HepG2 (cell line): ENCODE results near the gene USP32. TPM values are rescaled to one million over a fixed set of nuclear protein-coding genes. Genes with fewer than 3 reads are reported as not detected.

Experiments
- ATAC-seq: fragments of 200-7000 bp; cut with Tn5 transposase; 3 replicates; pipeline ENCODE4 v1.9.1; 2020; ENCODE audit warnings: mild to moderate bottlenecking, moderate library complexity
- BruUV-seq: library from RNA; stranded (reverse); fragments of 400-500 nt; replicated peaks from 2 replicates; lab custom pipeline; 2021; lab: Mats Ljungman, UMichigan
- CTCF ChIA-PET: fragments of 300-600 bp; formaldehyde crosslinking; extraction: SDS; loops from one replicate; lab custom pipeline; 2021; ENCODE audit warnings: low total read pairs, inconsistent platforms, low intra/inter-chr PET ratio; lab: Yijun Ruan, JAX
- POLR2A ChIA-PET: fragments of 350-600 bp; sonication (Branson Sonifier 250); formaldehyde crosslinking; loops from one replicate; lab custom pipeline; 2020; ENCODE audit warnings: antibody characterized with exemption, inconsistent platforms; lab: Yijun Ruan, JAX
- DNase-seq: peaks from one replicate; pipeline ENCODE4 v3.0.0-alpha.2; 2015; ENCODE audit warnings: low spot score
- FAIRE-seq: peaks from 3 replicates; lab custom pipeline; 2011; peaks lifted over from hg19 to GRCh38; lab: Jason Lieb, UNC
- H2AFZ ChIP-seq: one replicate; pipeline ENCODE4 v1.6.1; 2011; ENCODE audit warnings: low read length, inconsistent platforms
- H3K27ac ChIP-seq: fragments of 300-600 bp; 3 replicates; pipeline ENCODE4 v1.8.0; 2011; ENCODE audit warnings: mixed run types, mild to moderate bottlenecking, mixed read lengths, low read length, inconsistent platforms; ENCODE audit not compliant: insufficient read depth; ENCODE audit errors: extremely low read length
- H3K27me3 ChIP-seq, 2 experiments: fragments of 200-600 bp in 1 of 2; 2 replicates in 1 of 2; 3 replicates in 1 of 2; pipeline versions ENCODE4 v1.6.0 to v1.8.0; 2011; ENCODE audit warnings: low read length in 2 of 2, mild to moderate bottlenecking in 2 of 2, moderate library complexity in 2 of 2, inconsistent platforms in 1 of 2; ENCODE audit not compliant: insufficient read depth in 2 of 2, control insufficient read depth in 1 of 2
- H3K36me3 ChIP-seq, 2 experiments: fragments of 200-600 bp in 1 of 2; replicated peaks in 1 of 2; 2 replicates in 1 of 2; 3 replicates in 1 of 2; pipeline versions ENCODE4 v1.5.1 to v1.8.0; 2011; ENCODE audit warnings: low read length in 2 of 2, inconsistent platforms in 1 of 2; ENCODE audit not compliant: insufficient read depth in 2 of 2, control insufficient read depth in 1 of 2
- H3K4me1 ChIP-seq: 2 replicates; pipeline ENCODE4 v1.5.1; 2012; ENCODE audit warnings: low read length, inconsistent platforms; ENCODE audit not compliant: insufficient read depth
- H3K4me2 ChIP-seq: 2 replicates; pipeline ENCODE4 v1.6.0; 2011; ENCODE audit warnings: low read depth, low read length, inconsistent platforms
- H3K4me3 ChIP-seq, 3 experiments: fragments of 200-600 bp in 1 of 3; sonication (generic), shearing (Covaris generic) in 1 of 3; replicated peaks in 1 of 3; 2 replicates each; pipeline ENCODE4 v1.5.1; 2011 to 2016; ENCODE audit warnings: low read length in 3 of 3, inconsistent platforms in 2 of 3, low read depth in 2 of 3, mild to moderate bottlenecking in 2 of 3, control low read depth in 1 of 3, mixed read lengths in 1 of 3; ENCODE audit not compliant: insufficient read depth in 1 of 3
- H3K79me2 ChIP-seq: one replicate; pipeline ENCODE4 v1.6.1; 2011; ENCODE audit warnings: low read length, inconsistent platforms; ENCODE audit not compliant: insufficient read depth
- H3K9ac ChIP-seq: 2 replicates; pipeline ENCODE4 v1.6.0; 2011; ENCODE audit warnings: mild to moderate bottlenecking, low read depth, low read length, inconsistent platforms; ENCODE audit not compliant: insufficient read depth
- H3K9me3 ChIP-seq: 2 replicates; pipeline ENCODE4 v1.5.1; 2012; ENCODE audit warnings: mild to moderate bottlenecking, low read length
- H4K20me1 ChIP-seq: 2 replicates; pipeline ENCODE4 v1.6.0; 2011; ENCODE audit warnings: inconsistent platforms, mild to moderate bottlenecking, low read length, moderate library complexity; ENCODE audit not compliant: insufficient read depth
- ARNTL ChIP-seq: sonication (generic); formaldehyde crosslinking; IDR thresholded peaks from 2 replicates; pipeline ENCODE4 v1.4.0; 2020; ENCODE audit warnings: mild to moderate bottlenecking, missing genetic modification reagents
- CTCF ChIP-seq: sonication (generic); formaldehyde crosslinking; IDR thresholded peaks from 2 replicates; pipeline ENCODE4 v1.5.0; 2020; ENCODE audit warnings: mild to moderate bottlenecking, missing genetic modification reagents, moderate library complexity
- FOXK2 ChIP-seq: fragments of 450-650 bp; IDR thresholded peaks from 2 replicates; pipeline ENCODE4 v1.6.1; 2016
- HNF4A ChIP-seq: sonication (generic); formaldehyde crosslinking; IDR thresholded peaks from 2 replicates; pipeline ENCODE4 v1.4.0; 2020; ENCODE audit warnings: missing genetic modification reagents
- HNF4G ChIP-seq, 2 experiments: sonication (generic) in 1 of 2; formaldehyde crosslinking in 1 of 2; IDR thresholded peaks; 2 replicates each; pipeline versions ENCODE4 v1.4.0 to v1.6.1; 2011 to 2020; ENCODE audit warnings: borderline replicate concordance in 2 of 2, low read depth in 2 of 2, mild to moderate bottlenecking in 2 of 2, low read length in 1 of 2, missing genetic modification reagents in 1 of 2, moderate library complexity in 1 of 2
- HOXD1 ChIP-seq: sonication (generic); formaldehyde crosslinking; IDR thresholded peaks from 2 replicates; pipeline ENCODE4 v1.5.0; 2020; ENCODE audit warnings: missing genetic modification reagents
- PAXIP1 ChIP-seq: sonication (generic); formaldehyde crosslinking; conservative IDR thresholded peaks from 2 replicates; pipeline ENCODE4 v1.4.0; 2020; ENCODE audit warnings: mild to moderate bottlenecking, missing genetic modification reagents, moderate library complexity
- PITX1 ChIP-seq: sonication (generic); formaldehyde crosslinking; IDR thresholded peaks from 2 replicates; pipeline ENCODE4 v1.5.1; 2020; ENCODE audit warnings: mild to moderate bottlenecking, missing genetic modification reagents
- PRDM10 ChIP-seq: sonication (generic); formaldehyde crosslinking; IDR thresholded peaks from 2 replicates; pipeline ENCODE4 v1.4.0; 2020; ENCODE audit warnings: low read depth, missing genetic modification reagents
- SOX6 ChIP-seq, 2 experiments: fragments of 450-650 bp in 1 of 2; sonication (generic) in 1 of 2; formaldehyde crosslinking in 1 of 2; IDR thresholded peaks; 2 replicates each; pipeline versions ENCODE4 v1.4.0 to v1.6.1; 2017 to 2020; ENCODE audit warnings: antibody characterized with exemption in 1 of 2, mild to moderate bottlenecking in 1 of 2, missing genetic modification reagents in 1 of 2
- ZNF362 ChIP-seq: sonication (generic); formaldehyde crosslinking; IDR thresholded peaks from 2 replicates; pipeline ENCODE4 v1.4.0; 2020; ENCODE audit warnings: missing genetic modification reagents, mild to moderate bottlenecking, borderline replicate concordance
- ZZZ3 ChIP-seq: sonication (generic); formaldehyde crosslinking; IDR thresholded peaks from 2 replicates; pipeline ENCODE4 v1.4.0; 2020; ENCODE audit warnings: missing genetic modification reagents, mild to moderate bottlenecking, borderline replicate concordance
- WGBS: methylation state at CpG from one replicate; pipeline ENCODE4 v1.1.6; 2017; ENCODE audit warnings: low lambda C conversion rate; 5-methylcytosine and 5-hydroxymethylcytosine counted together
- in situ Hi-C: cut with HindIII; loops from 2 replicates; pipeline ENCODE4 v1.10.0; 2017; ENCODE audit warnings: low pct_unique_long_range_greater_than_20kb; ENCODE audit not compliant: extremely low pct_ligation_motif_present
- intact Hi-C: fragments of 100-400 bp; cut with micrococcal nuclease; formaldehyde crosslinking; loops from one replicate; pipeline ENCODE4 v1.10.0; 2022; ENCODE audit not compliant: unreplicated experiment
- polyA plus RNA-seq, 8 experiments: library from polyadenylated mRNA; depleted of rRNA in 3 of 8; stranded (reverse) in 7 of 8; unstranded in 1 of 8; fragments of >200 nt; fragmentation: Illumina TruSeq in 4 of 8; extraction: Trizol in 4 of 8; gene quantifications; 2 replicates each; pipeline versions ENCODE4 v1.2.1 to v1.2.3, GENCODE V29; 2011 to 2016; ENCODE audit warnings: low read depth in 4 of 8, missing spikeins in 1 of 8, mixed read lengths in 1 of 8; ENCODE audit not compliant: insufficient read depth in 1 of 8
- total RNA-seq, 5 experiments: library from RNA; depleted of rRNA; stranded (reverse); fragments of >200 nt; fragmentation: Illumina TruSeq; extraction: Trizol; gene quantifications; 2 replicates each; pipeline ENCODE4 v1.2.3, GENCODE V29; 2016; ENCODE audit warnings: low read depth in 1 of 5

Gene USP32
- total and polyA plus RNA-seq, 2 of the 13 experiments (the other 11 are each of a cell fraction or from before 2014, with no cell fraction given), result 24.9 to 39.9 TPM

GRCh38 chr17:60351012-60351695 lies 40.8 kb downstream of the USP32 start:
- peaks cover 36% of the 10 kb centered on the region for H3K4me1 ChIP-seq
- DNase-seq, result no peak
- in situ Hi-C loops, result no loop called here
- H3K79me2 ChIP-seq, result peaks cover 26% of the 10 kb centered on the region
- intact Hi-C loops, result no loop called here
- BruUV-seq, result no TSS peak
- ChIA-PET CTCF (no interaction called here), POLR2A (no interaction called here)
- no peak overlapping the region for H3K9ac ChIP-seq
- H3K4me2 ChIP-seq, result no peak overlapping the region
- no peak for ATAC-seq
- no peak overlapping the region for H3K4me3 ChIP-seq
- H4K20me1 ChIP-seq, result peaks cover 14% of the 10 kb centered on the region; the same call in 1 of the 2 replicates
- no peaks in the 10 kb centered on the region for H3K9me3 ChIP-seq
- WGBS, result 90% methylated on average over 11 of the region's 11 CpGs
- no peaks in the 10 kb centered on the region for H3K27me3 ChIP-seq
- no peak for FAIRE-seq
- no peak overlapping the region for H3K27ac ChIP-seq
- H2AFZ ChIP-seq, result no peak overlapping the region
- TF ChIP-seq HNF4A (CRISPR knock-in tag) (peak; percentile 44), PITX1 (CRISPR knock-in tag) (no peak), ARNTL (CRISPR knock-in tag) (no peak), PRDM10 (peak; percentile 95), ZNF362 (CRISPR knock-in tag) (peak; percentile 64; the same call in 1 of the 2 replicates), HOXD1 (no peak), PAXIP1 (CRISPR knock-in tag) (no peak), FOXK2 (0 out of 2 replicates have a peak, but pooled peaks have one; percentile 16), CTCF (CRISPR knock-in tag) (no peak), SOX6 (IDR thresholded peaks at IDR 0.05) (no peak), SOX6 (CRISPR knock-in tag; IDR thresholded peaks at IDR 0.05) (no peak), ZZZ3 (CRISPR knock-in tag) (no peak), HNF4G (IDR thresholded peaks at IDR 0.05; ENCODE audit: borderline replicate concordance, low read depth, low read length) (0 out of 2 replicates have a peak, but pooled peaks have one; percentile 6), HNF4G (CRISPR knock-in tag; IDR thresholded peaks at IDR 0.05; ENCODE audit: borderline replicate concordance, low read depth) (no peak)
- TF ChIP-seq, all 625 proteins: peak for 5
- H3K36me3 ChIP-seq, result no peaks in the 10 kb centered on the region
